Prostate gland (tissue), 2 donors: Measurements from ENCODE around the gene MGLL. TPM values are rescaled to one million over a fixed set of nuclear protein-coding genes. Genes with fewer than 3 reads are reported as not detected.

Source experiments
- DNase-seq: peaks from one replicate; pipeline ENCODE4 v3.0.0-alpha.2; 2019; ENCODE audit warnings: low spot score
- H3K27ac ChIP-seq, 2 donors: fragments of 200-600 bp; sonication (generic); 2 replicates each; pipeline ENCODE4 v1.5.1; 2017 to 2019
- H3K27me3 ChIP-seq: fragments of 200-600 bp; sonication (generic); replicated peaks from 2 replicates; pipeline ENCODE4 v1.5.1; 2019; ENCODE audit not compliant: insufficient read depth
- H3K36me3 ChIP-seq, 2 donors: fragments of 200-600 bp; sonication (generic); 1 replicate in 1 of 2; 2 replicates in 1 of 2; pipeline versions ENCODE4 v1.5.1 to v1.8.1; 2017 to 2019
- H3K4me1 ChIP-seq: fragments of 200-600 bp; sonication (generic); replicated peaks from 2 replicates; pipeline ENCODE4 v1.5.1; 2019
- H3K4me3 ChIP-seq, 2 donors: fragments of 200-600 bp; sonication (generic); 2 replicates each; pipeline ENCODE4 v1.5.1; 2017 to 2019
- H3K9me3 ChIP-seq: fragments of 200-600 bp; sonication (generic); 2 replicates; pipeline ENCODE4 v1.5.1; 2017
- CTCF ChIP-seq, 4 experiments: fragments of 200-600 bp in 2 of 4; fragments of 450-650 bp in 2 of 4; sonication (generic) in 2 of 4; IDR thresholded peaks; 1 replicate in 3 of 4; 2 replicates in 1 of 4; pipeline ENCODE4 v1.5.1; 2016 to 2019; ENCODE audit warnings: antibody characterized with exemption in 4 of 4, mild to moderate bottlenecking in 2 of 4, moderate library complexity in 2 of 4
- POLR2A ChIP-seq: fragments of 450-650 bp; IDR thresholded peaks from one replicate; pipeline ENCODE4 v1.6.1; 2016; ENCODE audit warnings: antibody characterized with exemption, mild to moderate bottlenecking
- POLR2AphosphoS5 ChIP-seq: sonication (generic); formaldehyde crosslinking; IDR thresholded peaks from one replicate; pipeline ENCODE4 v1.6.1; 2017; ENCODE audit warnings: antibody characterized with exemption
- WGBS: methylation state at CpG from one replicate; pipeline ENCODE4 v1.1.5; 2018; 5-methylcytosine and 5-hydroxymethylcytosine counted together
- intact Hi-C: fragments of 100-400 bp; cut with DNase I; formaldehyde crosslinking; loops from one replicate; pipeline ENCODE4 v1.14.2; 2022
- total RNA-seq, 2 donors: library from RNA; depleted of rRNA; stranded (reverse); fragments of >200 nt; gene quantifications; one replicate each; pipeline ENCODE4 v1.1.0, GENCODE V29; 2016

The MGLL gene
- total RNA-seq, 2 donors from 2014 or later: 20.0 to 31.8 TPM

DNA sequence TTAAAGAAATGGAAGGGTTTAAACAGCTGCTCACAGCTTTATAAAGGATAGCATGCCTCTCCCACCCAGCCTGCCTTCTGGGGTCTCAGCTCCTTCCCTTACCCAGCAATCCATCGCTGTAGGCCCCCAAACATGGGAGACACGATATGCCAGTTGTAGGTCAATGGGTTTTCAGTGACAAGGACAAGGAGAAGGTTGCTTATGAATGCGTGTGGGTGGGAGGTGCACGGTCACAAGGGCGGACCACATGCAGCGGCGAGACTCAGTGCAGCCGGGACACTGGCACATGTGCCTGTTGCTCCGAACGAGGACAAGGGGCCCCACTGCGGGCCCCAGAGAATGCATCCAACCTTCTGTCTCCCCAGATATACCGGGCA, 67.0 kb downstream of the MGLL start:
- Histone ChIP-seq H3K4me3 (no peak overlapping the region), H3K9me3 (no peaks in the 10 kb centered on the region), H3K36me3 (no peaks in the 10 kb centered on the region), H3K27ac (no peak overlapping the region), H3K27me3 (no peaks in the 10 kb centered on the region), H3K4me1 (no peaks in the 10 kb centered on the region)
- intact Hi-C loops: no loop called here
- TF ChIP-seq POLR2A (no peak), POLR2AphosphoS5 (no peak), CTCF (IDR thresholded peaks at IDR 0.05) (no peak)
- 94% methylated on average over 12 of the region's 12 CpGs for WGBS
- no peak for DNase-seq

GRCh38 chr3:127754411-127755304, 67.7 kb downstream of the MGLL start:
- H3K9me3 ChIP-seq: no peaks in the 10 kb centered on the region
- intact Hi-C loops: no loop called here
- H3K27me3 ChIP-seq: no peaks in the 10 kb centered on the region
- H3K27ac ChIP-seq: no peak overlapping the region
- TF ChIP-seq POLR2A (no peak), CTCF (IDR thresholded peaks at IDR 0.05) (no peak), POLR2AphosphoS5 (no peak)
- no peaks in the 10 kb centered on the region for H3K4me1 ChIP-seq
- DNase-seq: no peak
- 90% methylated on average over 34 of the region's 34 CpGs for WGBS
- no peak overlapping the region for H3K4me3 ChIP-seq
- H3K36me3 ChIP-seq: no peaks in the 10 kb centered on the region

DNA sequence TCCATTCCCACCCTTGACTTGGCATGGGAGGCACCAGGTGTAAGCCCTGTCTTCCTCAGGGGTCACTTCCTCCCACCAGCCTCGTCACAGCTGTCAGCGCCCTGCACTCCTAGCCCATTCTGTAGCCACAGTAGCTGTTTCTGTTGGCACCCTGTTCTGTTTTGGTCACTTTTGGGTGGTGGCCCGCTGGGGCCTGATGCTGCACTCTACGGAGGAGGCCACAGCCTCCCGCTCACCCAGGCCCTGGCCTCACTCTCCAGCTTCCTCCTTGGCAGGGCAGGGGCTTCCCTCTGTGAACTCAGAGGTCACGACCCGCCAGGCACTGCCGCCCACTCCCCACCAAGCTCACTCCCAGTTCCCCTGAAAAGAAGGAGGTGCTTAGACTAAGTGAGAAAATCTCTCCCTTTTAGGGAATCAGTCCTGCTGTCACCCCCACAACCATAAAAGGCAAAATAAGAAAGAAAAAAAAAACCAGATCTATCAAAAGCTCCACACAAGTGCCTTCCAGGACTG, 68.4 kb downstream of the MGLL start:
- Histone ChIP-seq H3K4me1 (no peaks in the 10 kb centered on the region), H3K4me3 (no peak overlapping the region), H3K27ac (no peak overlapping the region), H3K27me3 (no peaks in the 10 kb centered on the region), H3K9me3 (no peaks in the 10 kb centered on the region), H3K36me3 (no peaks in the 10 kb centered on the region)
- DNase-seq: no peak
- intact Hi-C loops: no loop called here
- TF ChIP-seq POLR2AphosphoS5 (no peak), CTCF (IDR thresholded peaks at IDR 0.05) (no peak)
- 96% methylated on average over 8 of the region's 8 CpGs for WGBS

GRCh38 chr3:127753338-127753737, 69.0 kb downstream of the MGLL start:
- Histone ChIP-seq H3K27ac (no peak overlapping the region), H3K9me3 (no peaks in the 10 kb centered on the region), H3K4me1 (no peaks in the 10 kb centered on the region), H3K36me3 (no peaks in the 10 kb centered on the region), H3K4me3 (no peak overlapping the region), H3K27me3 (no peaks in the 10 kb centered on the region)
- TF ChIP-seq CTCF (IDR thresholded peaks at IDR 0.05): no peak
- TF ChIP-seq POLR2A: no peak
- no peak for TF ChIP-seq POLR2AphosphoS5
- no peak for DNase-seq
- WGBS: 75% methylated on average over 7 of the region's 7 CpGs
- intact Hi-C loops: no loop called here

DNA sequence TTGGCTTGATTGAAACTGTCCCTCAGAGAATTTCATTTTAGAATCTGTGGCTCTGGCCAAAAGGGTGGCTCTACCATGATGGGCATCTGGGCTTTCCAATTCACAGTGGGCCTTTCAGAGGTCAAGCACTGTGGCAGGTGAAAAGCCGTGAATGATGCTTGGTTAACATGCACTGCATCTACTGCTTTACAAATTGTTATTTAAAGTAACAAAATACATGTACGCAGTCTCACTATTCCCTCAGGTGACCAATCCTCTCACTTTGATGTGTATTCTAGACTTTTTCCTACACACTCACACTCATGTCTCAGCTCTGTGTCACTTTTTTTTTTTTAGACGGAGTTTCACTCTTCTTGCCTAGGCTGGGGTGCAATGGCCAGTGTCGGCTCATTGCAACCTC, 70.5 kb downstream of the MGLL start:
- TF ChIP-seq POLR2AphosphoS5: no peak
- TF ChIP-seq POLR2A: no peak
- no peak for TF ChIP-seq CTCF (IDR thresholded peaks at IDR 0.05)
- H3K9me3 ChIP-seq: no peaks in the 10 kb centered on the region
- WGBS: 96% methylated on average over 4 of the region's 4 CpGs
- H3K4me3 ChIP-seq: no peak overlapping the region
- H3K4me1 ChIP-seq: peaks cover 2% of the 10 kb centered on the region
- no peak for DNase-seq
- H3K27me3 ChIP-seq: no peaks in the 10 kb centered on the region
- intact Hi-C loops: no loop called here
- H3K36me3 ChIP-seq: no peaks in the 10 kb centered on the region
- no peak overlapping the region for H3K27ac ChIP-seq
